ENCODE results near the gene MXRA5.

GRCh38 chrX:3393581-3394111 is 47.2 kb upstream of the MXRA5 start:
- no peak for TF ChIP-seq ZNF274 (IDR thresholded peaks at IDR 0.05; ENCODE audit: low read depth, low read length)
- TF ChIP-seq YY1 (IDR thresholded peaks at IDR 0.05; ENCODE audit: insufficient read depth, insufficient read length) = no peak
- TF ChIP-seq SUZ12 (IDR thresholded peaks at IDR 0.05; ENCODE audit: extremely low read depth, insufficient read depth, insufficient read length) = no peak
